GM18867 (cell line): Measurements from ENCODE around the gene GTF2H4.
"Not testable (repeated sequence)": the region's sequence is repeated elsewhere in the genome, so short reads cannot be mapped to it uniquely, and the experiment has no call there.

ENCODE experiments used
- ATAC-seq: cut with Tn5 transposase; IDR thresholded peaks from one replicate; pipeline ENCODE4 v1.9.1; 2021; ENCODE audit warnings: mild to moderate bottlenecking, moderate library complexity; ENCODE audit not compliant: unreplicated experiment

GTF2H4 gene

DNA sequence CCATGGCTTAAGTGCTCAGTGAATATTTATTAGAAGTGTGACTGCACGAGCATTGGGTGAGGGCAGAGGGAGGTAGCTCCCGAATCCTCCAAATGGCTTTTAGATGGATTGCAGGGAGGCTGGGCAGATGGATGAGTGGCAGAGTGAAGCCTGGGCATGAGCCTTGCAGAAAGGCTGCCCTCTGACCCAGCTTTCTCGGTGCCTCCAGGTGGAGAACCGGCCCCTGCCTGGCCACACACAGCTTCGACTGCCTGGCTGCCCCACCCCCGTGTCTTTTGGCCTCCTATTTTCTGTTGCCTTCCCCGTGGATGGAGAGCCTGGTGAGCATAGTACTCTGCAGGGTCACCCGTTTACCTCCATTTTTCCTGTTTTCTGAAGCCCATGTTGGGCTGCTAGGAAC is 9.5 kb downstream of the GTF2H4 start:
- no peak for ATAC-seq

DNA sequence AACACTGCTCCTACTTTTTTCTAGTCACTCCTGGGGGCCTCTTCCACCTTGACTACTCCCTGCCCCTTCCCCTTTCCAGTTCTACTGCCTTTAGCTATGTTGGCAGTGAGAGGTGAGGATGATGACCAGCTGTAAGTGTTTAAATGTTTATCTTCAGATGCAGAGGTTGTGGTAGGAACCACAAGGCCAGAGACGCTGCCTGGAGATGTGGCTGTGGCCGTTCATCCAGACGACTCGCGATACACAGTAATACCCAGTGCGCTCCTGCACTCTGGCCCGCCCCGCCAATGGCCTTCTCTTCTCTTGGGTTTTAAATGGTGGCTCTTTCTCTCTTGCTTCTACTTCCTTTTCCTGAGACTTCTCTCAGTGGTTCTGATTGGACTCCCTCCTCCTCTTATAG is 10.7 kb downstream of the GTF2H4 start:
- no peak for ATAC-seq

DNA sequence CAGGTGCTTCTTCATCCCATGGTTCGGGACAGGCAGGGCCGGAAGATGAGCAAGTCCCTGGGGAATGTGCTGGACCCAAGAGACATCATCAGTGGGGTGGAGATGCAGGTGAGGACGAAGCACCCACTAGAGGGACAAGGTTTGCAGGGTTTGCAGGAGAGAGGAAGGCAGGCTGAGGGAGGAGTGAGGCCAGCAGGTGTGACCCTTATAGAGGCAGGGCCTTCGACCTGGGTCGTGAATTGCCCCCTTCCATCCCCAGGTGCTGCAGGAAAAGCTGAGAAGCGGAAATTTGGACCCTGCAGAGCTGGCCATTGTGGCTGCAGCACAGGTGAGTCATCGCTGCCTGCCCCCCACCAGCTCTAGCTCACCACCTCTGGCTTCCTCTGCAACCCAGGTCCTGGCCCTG is 14.4 kb downstream of the GTF2H4 start:
- ATAC-seq, result no peak

DNA sequence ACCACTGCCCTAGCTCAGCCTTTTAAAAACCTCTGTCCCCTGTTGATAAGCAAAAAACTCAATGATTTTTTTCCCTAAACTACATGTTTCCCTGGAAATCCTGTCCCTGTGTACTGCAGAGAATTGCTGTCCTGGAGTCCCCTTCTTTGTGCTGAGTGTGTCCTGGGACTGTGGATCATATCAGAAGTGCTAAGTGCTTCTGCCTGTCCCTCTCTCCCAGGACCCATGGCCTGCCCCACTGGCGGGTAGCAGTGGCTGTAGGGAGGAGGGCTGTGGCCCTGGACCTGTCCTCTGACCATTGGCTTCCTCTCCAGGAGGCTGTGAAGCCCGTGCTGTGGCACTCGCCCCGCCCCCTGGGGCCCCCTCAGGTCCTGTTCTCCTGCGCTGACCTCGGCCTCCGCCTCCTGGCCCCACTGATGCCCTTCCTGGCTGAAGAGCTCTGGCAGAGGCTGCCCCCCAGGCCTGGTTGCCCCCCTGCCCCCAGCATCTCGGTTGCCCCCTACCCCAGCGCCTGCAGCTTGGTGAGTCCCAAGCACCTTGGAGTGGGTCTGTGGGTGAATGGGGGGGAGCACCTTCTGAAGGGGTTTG is 16.1 kb downstream of the GTF2H4 start:
- not testable (repeated sequence) for ATAC-seq

DNA sequence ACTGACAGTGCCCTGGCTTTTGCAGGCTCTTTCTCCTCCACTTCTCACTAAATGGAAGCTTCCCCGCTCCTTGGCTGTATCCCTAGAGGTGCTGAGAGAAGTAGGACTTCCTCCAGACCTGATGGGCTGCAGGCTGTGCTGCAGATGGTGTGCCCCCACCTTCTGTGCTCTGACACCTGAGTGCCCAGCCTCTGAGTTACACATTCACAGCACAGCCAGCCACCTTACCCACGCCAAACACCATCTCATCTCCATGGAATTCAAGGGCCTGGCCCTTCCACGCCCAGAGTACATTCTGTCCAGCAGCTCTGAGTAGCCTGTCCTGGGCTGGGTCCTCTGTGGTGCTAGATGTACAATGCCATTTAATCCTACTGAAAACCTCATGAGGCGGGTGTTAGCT is 18.6 kb downstream of the GTF2H4 start:
- no peak for ATAC-seq

DNA sequence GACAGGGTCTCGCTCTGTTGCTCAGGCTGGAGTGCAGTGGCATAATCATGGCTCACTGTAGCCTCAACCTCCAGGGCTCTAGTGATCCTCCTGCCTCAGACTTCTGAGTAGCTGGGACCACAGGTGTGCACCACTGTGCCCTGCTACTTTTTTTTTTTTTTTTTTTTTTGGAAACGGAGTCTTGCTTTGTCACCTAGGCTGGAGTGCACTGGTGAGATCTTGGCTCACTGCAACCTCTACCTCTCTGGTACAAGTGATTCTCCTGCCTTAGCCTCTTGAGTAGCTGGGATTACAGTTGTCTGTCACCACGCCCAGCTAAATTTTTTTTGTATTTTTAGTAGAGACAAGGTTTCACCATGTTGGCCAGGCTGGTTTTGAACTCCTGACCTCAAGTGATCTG is 19.1 kb downstream of the GTF2H4 start:
- not testable (repeated sequence) for ATAC-seq

DNA sequence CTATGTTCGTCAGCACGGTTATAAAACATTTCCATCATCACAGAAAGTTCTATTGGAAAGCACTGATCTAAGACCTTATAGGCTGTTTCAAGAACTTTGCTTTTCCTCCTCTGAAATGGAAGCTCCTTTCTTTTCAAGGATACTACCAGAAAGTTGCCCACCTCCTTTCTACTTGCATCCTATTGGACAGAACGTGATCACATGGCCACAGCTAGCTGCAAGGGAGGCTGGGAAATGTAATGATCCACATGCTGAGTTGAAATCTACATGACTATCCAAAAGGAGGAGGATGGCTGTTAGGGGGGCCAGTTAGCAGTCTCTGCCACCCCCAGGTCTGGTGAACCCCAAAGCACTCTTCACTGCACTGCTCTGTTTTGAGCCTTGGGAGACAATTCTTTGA is 20.7 kb downstream of the GTF2H4 start:
- ATAC-seq, result no peak

DNA sequence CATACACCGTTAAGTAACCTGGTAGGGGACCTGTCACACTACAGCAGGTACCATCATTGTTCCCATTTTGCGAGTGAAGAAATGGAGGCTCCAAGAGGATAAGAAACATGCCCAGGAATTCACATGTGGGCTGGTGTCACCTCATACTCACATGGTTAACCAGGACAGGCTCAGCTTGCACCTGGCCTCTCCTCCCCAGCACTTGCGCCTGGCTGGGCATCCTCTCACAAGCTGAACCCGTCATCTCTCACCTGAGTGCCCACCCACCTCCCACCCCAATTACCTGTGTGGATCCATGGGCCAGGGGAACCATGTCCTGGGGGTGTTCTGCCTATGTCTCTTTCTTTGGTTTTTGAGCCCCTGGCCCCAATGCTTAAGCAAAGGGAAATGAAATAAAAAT is 22.5 kb downstream of the GTF2H4 start:
- ATAC-seq, result no peak

DNA sequence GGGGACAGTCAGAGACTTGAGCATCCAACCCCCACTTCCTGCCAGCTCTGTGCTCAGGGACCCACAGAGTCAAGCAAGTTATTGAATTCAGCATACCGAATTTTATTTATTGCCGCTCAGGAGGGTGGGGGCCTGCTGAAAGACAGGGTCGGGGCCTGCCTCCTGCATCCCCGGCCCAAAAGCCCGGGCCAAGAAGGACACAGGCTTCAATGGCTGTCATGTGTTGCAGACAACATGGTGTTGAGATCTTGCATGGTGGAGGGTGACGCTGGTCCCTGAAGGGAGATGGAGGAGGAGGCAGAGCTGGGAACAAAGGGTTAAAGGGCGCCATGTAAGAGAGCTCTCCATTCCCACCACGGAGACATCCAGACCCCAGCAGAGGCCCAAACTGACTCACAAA is 23.3 kb downstream of the GTF2H4 start:
- ATAC-seq, result no peak

DNA sequence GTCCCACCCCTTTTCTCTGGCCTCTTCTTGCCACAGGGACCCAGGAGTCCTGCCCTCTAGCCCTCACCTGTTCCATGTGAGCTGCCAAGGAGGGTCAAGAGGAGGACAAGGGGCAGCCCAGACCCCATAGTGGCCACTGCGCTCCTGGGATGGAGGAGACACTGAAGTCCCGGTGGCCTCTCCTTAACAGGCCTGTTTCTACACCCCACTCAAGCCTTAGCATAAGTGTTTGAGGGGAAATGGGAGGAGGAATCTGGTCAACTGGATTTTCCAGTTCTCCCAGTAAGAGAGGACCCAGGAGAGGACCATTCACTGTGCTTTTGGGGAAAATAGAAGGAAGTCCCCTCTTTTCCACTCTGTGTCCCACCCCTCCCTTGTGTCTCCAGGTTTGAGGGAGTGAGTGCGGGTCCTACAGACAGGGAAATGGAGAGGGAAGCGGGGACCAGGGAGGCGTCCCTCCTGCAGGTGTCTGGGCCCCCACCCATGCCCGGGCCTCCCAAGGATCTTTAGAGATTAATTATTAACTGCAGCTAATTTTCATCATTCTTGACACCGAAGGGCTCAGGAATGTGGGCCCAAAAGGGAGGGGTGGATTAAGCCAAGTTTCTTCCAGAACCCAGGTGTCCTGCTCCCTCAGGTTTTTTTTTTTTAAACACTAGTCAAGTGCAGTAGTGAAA is 24.1 kb downstream of the GTF2H4 start, which contains the start of gene SFTA2:
TSS of gene SFTA2 (minus strand) at position 202 of the 677 bp plus-strand sequence. CDS start at position 128, 74 bp downstream.
- ATAC-seq, result no peak

DNA sequence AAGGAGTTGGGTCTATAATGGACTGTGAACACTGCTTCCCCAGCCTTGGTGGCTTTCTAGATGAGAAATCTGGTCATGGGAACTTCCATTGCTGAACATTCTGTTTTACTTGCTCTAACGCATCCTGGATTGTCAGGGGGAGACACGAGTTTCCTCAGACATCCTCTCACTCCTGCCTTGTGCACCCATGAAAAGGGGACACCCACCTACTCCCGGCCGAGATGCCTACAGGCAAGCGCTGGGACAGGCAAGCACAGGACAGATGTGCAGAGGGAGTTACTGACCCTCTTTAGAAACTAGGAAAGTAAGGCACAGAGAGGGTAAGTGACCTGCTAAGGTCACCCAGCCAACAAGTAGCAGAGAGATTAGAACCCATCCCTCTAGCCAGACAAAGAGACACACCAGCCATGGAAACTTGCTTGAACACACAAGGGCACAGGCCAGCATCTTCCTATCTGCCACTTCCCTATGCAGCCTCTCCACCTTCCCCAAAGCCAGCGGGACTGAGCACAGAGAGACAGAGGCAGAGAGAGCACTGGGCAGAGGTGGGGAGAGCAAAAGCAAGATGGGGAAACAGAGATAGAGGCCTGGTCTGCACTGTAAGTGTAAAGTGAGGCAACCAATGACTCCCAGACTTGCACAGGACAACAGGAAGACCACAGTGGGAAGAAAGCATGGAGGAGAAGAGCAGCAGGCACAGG is 24.8 kb downstream of the GTF2H4 start:
- ATAC-seq, result no peak

DNA sequence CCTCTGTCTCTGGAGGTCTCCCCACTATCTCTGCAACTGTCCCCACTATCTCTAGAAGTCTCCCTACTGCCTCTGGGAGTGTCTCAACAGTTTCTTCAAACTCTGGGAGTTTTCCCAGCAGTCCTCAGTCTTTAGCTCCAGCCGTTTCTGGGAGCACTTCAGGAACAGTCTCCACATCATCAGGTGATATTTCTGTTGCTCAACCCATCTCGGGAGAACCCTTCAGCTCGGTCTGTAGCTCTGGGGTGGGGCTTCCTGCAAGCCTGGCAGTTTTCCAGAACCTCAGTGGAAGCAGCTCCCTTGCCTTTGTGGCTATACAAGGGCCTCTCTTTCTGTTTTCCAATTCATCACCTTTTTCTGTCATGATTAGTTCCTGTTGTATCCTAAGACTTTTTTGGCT is 27.0 kb downstream of the GTF2H4 start:
- ATAC-seq, result no peak

DNA sequence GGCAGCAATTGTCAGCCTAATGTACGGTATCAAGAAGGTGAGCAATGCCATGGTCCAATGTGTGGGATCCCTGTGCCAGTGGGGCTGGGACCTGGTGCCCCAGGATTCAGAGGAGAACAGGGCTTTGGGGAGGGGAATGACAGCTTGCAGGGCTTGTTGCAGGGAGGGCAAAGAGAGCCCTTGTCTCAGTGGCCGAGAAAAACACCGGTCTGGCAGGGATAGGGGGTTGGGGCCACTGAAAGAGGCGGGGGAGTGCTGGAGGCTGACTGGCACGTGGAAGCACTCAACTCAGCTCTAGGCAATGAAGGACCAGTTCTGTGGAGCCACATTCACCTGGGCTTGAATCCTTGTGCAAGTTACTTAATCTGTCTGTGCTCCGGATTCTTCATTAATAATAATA is 29.3 kb downstream of the GTF2H4 start:
- no peak for ATAC-seq

DNA sequence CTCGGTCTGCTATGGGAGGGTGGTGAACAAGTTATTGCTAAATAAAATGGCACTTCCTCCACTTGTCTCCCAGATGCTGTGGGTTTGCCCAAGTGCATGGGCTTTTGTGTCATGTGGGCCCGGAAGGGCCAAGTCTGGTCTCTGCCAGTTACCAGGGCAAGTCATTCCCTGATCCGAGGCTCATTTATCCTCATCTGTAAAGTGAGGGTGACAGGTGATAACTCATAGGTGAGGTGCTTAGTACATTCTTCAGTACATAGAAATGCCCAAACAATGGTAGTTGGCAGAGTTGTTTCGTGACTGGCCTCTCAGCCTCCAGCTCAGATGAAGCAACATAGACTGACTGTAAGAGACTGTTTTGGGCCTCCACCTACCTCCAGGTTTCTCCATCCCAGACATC is 30.7 kb downstream of the GTF2H4 start:
- ATAC-seq, result no peak

DNA sequence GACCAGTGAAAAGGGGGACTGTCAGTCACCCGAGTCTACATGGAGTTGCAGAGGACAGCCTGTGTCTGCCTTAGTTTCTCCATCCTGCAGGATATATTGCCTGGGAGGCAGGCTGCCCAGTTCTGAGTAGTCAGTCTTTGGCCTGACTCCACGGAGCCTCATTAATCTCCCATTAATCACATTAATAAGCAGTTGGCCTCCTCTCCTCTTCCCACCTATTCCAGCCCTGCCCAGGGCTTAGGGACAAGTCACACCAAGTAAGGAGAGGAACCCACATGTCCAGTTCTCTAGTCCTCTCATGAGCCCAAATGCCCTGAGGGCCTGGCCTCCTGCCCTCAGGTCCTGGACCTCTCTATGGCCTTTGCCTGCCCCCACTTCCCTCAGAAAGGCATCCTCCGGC is 31.5 kb downstream of the GTF2H4 start:
- ATAC-seq, result no peak

DNA sequence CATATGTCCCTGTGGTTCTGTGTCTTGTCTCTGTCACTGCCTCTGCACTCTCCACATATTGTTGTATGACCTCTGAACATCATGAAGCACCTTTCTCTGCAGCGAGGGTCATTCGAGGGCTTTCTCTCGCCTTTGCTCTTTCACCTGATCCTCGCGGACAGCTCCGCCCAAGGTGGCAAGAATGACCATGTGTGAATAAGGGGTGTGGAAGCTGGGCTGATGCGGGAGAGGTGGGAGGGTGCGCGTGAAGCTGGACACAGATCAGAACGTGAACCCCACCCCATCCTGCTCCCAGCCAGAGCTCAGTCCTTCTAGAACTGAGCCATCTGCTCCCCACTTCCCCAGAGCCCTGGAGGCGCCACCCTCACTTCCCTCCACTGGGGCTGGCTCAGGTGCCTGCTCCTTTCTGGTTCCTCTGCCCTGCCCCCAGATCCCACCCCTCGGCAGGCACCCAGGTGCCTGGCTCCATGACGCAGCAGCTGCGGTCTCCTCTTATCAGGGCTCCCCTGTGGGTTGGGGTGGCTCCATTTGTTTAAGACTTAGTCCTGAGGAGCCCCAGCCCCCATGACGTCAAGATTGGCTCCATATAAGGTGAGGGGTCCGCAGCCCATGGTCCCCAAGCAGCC is 32.5 kb downstream of the GTF2H4 start, which contains the start of gene MUCL3:
TSS of gene MUCL3 (plus strand) at position 613 of the 626 bp plus-strand sequence. CDS start 27 bp downstream, outside the sequence.
- no peak for ATAC-seq

DNA sequence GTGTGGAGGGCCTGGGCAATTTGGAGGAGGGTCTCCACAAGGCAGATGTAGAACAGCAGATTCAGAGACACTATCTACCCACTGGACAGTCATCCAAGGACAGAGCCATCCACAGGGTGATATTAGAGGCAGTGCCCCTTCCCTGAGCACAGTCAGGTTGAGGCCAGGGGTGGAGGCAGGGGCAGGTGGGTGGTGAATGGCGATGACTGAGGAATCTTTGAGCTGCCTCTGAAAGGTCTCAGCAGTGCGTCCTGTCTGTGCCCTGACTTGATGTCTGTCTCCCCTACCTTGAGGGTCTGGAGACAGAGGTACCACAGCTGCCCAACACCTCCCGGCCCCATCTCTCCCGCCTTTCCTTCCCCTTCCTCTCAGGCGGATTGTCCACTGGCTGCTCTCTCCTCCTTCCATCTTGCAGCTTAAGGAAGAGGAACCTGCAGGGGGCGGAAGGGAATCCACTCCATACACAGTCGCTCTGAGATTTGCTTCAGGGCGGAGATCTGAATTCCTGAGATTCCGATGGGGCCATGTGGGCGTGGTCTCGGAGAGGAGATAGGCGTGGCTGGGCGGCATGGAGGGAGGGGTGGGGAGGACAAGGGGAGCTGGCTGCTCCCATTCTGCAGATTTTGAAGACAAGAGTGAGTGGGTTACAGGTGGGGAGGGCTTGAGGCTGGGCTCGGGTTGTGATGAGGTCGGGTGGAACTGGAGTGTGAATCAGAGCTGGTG is 34.5 kb downstream of the GTF2H4 start:
- ATAC-seq, result no peak

DNA sequence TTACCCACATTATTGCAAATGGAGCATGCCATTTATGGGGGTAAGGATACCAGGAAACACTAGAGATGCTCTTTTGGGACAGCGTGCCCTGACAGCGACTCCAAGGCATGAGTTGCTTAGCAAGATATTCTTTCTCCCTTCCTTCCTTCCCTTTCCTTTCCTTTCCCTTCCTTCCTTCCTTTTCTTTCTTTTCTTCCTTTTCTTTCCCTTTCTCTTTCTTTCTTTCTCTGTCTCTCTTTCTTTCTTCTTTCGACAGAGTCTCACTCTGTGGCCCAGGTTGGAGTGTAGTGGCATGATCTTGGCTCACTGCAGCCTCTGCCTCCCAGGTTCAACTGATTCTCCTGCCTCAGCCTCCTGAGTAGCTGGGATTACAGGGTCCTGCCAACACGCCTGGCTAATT is 36.0 kb downstream of the GTF2H4 start:
- ATAC-seq, result no peak

DNA sequence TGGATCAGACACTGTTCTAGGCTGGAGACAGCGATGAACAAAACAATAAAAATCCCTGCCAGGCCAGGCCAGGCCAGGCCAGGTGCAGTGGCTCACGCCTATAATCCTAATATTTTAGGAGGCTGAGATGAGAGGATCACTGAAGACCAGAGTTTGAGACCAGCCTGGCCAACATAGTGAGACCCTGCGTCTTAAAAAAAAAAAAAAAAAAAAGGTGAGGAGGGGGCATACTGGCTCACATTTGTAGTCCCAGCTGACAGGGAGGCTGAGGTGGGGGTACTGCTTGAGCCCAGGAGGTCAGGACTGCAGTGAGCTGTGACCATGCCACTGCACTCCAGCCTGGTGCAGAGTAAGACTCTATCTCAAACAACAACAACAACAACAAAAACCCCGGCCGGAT is 37.3 kb downstream of the GTF2H4 start:
- no peak for ATAC-seq

DNA sequence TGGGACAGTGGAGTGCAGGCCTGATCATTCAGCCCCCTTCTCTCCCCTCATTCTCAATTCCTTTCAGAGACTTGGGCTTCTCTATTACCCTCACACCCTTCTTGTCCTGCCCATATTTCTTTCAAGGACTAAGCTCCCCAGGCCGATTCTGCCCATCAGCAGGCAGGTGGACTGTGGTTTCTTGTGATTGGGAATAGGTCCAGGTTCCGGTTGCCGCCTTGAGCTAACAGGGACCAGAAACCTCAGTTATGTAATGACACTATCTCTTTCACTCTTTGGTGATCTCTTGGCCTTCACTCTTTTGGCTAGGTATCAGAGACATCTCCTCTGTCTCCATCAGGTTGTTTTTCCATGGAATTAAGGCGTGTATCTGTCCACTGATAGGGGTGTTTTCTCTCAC is 39.2 kb downstream of the GTF2H4 start:
- ATAC-seq, result no peak

DNA sequence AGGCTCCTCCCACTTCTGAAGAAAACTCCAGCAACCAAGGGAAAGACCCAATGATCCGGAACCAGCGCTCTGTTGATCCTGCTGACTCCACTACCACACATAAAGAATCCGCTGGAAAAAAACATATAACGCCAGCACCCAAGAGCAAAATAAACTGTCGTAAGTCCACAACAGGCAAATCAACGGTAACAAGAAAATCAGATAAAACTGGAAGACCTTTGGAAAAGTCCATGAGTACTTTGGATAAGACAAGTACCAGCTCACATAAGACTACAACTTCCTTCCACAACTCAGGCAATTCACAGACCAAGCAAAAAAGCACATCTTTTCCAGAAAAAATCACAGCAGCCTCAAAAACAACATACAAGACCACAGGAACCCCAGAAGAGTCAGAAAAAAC is 40.8 kb downstream of the GTF2H4 start:
- no peak for ATAC-seq
